Effector memory CD4-positive, alpha-beta T cell (primary cell): Measurements from ENCODE around the gene ZNF8.
"Not testable (repeated sequence)": the region's sequence is repeated elsewhere in the genome, so short reads cannot be mapped to it uniquely, and the experiment has no call there.

ENCODE experiments used
- DNase-seq, 3 donors: peaks; one replicate each; pipeline ENCODE4 v3.0.0-alpha.2; 2020
- H3K27ac ChIP-seq: 2 replicates; pipeline ENCODE4 v1.7.0; 2013; ENCODE audit warnings: mild to moderate bottlenecking, low read length, moderate library complexity; ENCODE audit not compliant: insufficient read depth, poor library complexity, severe bottlenecking
- H3K27me3 ChIP-seq: replicated peaks from 2 replicates; pipeline ENCODE4 v1.7.0; 2013; ENCODE audit warnings: mild to moderate bottlenecking, low read length; ENCODE audit not compliant: insufficient read depth, control insufficient read depth, poor library complexity, severe bottlenecking
- H3K36me3 ChIP-seq: 2 replicates; pipeline ENCODE4 v1.7.0; 2013; ENCODE audit warnings: mild to moderate bottlenecking, low read length, moderate library complexity; ENCODE audit not compliant: control insufficient read depth, insufficient read depth
- H3K4me1 ChIP-seq: 2 replicates; pipeline ENCODE4 v1.7.0; 2013; ENCODE audit warnings: low read length, mild to moderate bottlenecking; ENCODE audit not compliant: control insufficient read depth, insufficient read depth, poor library complexity, severe bottlenecking
- H3K4me3 ChIP-seq: 2 replicates; pipeline ENCODE4 v1.7.0; 2013; ENCODE audit warnings: low read length, low read depth, mild to moderate bottlenecking; ENCODE audit not compliant: insufficient read depth, poor library complexity, severe bottlenecking
- H3K9me3 ChIP-seq: 2 replicates; pipeline ENCODE4 v1.7.0; 2013; ENCODE audit warnings: mild to moderate bottlenecking, low read length, moderate library complexity; ENCODE audit not compliant: control insufficient read depth
- total RNA-seq, 3 donors: gene quantifications; one replicate each; lab custom pipeline; 2026; lab: John Stamatoyannopoulos, UW

The ZNF8 gene
- 14.4 to 19.6 (median 16.5) reads per million in 3 donors for total RNA-seq

- Histone ChIP-seq H3K4me1 (peaks cover 6% of the 10 kb centered on the region), H3K9me3 (peaks cover 7% of the 10 kb centered on the region), H3K36me3 (peaks cover 16% of the 10 kb centered on the region), H3K4me3 (peak within 1 kb of the TSS; percentile 95), H3K27me3 (no peaks in the 10 kb centered on the region), H3K27ac (peak within 1 kb of the TSS; percentile 69)
- peak; percentile 91 to 96 (median 95) for DNase-seq
Measured at GRCh38 chr19:58278541-58279041, at the start of gene ZNF8. Gene ZNF8 (plus strand): TSS chr19:58278955. CDS start chr19:58279082, 127 bp downstream.

- Histone ChIP-seq H3K36me3 (peaks cover 39% of the 10 kb centered on the region), H3K4me1 (peaks cover 8% of the 10 kb centered on the region), H3K4me3 (peak overlapping the region; percentile 88), H3K27me3 (no peaks in the 10 kb centered on the region), H3K27ac (peak overlapping the region; percentile 43), H3K9me3 (no peaks in the 10 kb centered on the region)
- no peak for DNase-seq
Measured at GRCh38 chr19:58229255-58229639, 49.5 kb upstream of the ZNF8 start.

- Histone ChIP-seq H3K9me3 (peaks cover 26% of the 10 kb centered on the region), H3K4me3 (no peak overlapping the region)
Measured at GRCh38 chr19:58237324-58237723, 41.4 kb upstream of the ZNF8 start.

GRCh38 chr19:58243351-58243750 is 35.4 kb upstream of the ZNF8 start:
- Histone ChIP-seq H3K9me3 (peaks cover 45% of the 10 kb centered on the region), H3K4me1 (no peaks in the 10 kb centered on the region), H3K27me3 (no peaks in the 10 kb centered on the region), H3K36me3 (peaks cover 75% of the 10 kb centered on the region), H3K27ac (no peak overlapping the region), H3K4me3 (no peak overlapping the region)
- no peak for DNase-seq

More at GRCh38 chr19:58237324-58237723, 41.4 kb upstream of the ZNF8 start:
- H3K27me3 ChIP-seq: no peaks in the 10 kb centered on the region
- H3K4me1 ChIP-seq: no peaks in the 10 kb centered on the region
- peaks cover 55% of the 10 kb centered on the region for H3K36me3 ChIP-seq
- no peak overlapping the region for H3K27ac ChIP-seq
- DNase-seq: no peak

GRCh38 chr19:58248886-58249285 is 29.9 kb upstream of the ZNF8 start:
- Histone ChIP-seq H3K27me3 (no peaks in the 10 kb centered on the region), H3K27ac (no peak overlapping the region), H3K9me3 (peaks cover 63% of the 10 kb centered on the region), H3K4me3 (no peak overlapping the region), H3K36me3 (peaks cover 95% of the 10 kb centered on the region), H3K4me1 (no peaks in the 10 kb centered on the region)
- DNase-seq: no peak

- peaks cover 81% of the 10 kb centered on the region for H3K36me3 ChIP-seq
- no peak for DNase-seq
- no peaks in the 10 kb centered on the region for H3K4me1 ChIP-seq
- H3K27ac ChIP-seq: no peak overlapping the region
- peaks cover 78% of the 10 kb centered on the region for H3K9me3 ChIP-seq
- no peaks in the 10 kb centered on the region for H3K27me3 ChIP-seq
- H3K4me3 ChIP-seq: no peak overlapping the region
Measured at GRCh38 chr19:58252102-58252685, 26.6 kb upstream of the ZNF8 start.

- H3K27ac ChIP-seq, DNase-seq, H3K27me3 ChIP-seq, H3K4me3 ChIP-seq, H3K4me1 ChIP-seq: not testable (repeated sequence)
- Histone ChIP-seq H3K36me3 (peaks cover 72% of the 10 kb centered on the region), H3K9me3 (peaks cover 90% of the 10 kb centered on the region)
Measured at GRCh38 chr19:58258259-58258658, 20.5 kb upstream of the ZNF8 start.

GRCh38 chr19:58261600-58261967 is 17.2 kb upstream of the ZNF8 start:
- Histone ChIP-seq H3K27me3 (no peaks in the 10 kb centered on the region), H3K4me3 (no peak overlapping the region), H3K36me3 (peaks cover 65% of the 10 kb centered on the region), H3K4me1 (no peaks in the 10 kb centered on the region), H3K9me3 (peaks cover 85% of the 10 kb centered on the region), H3K27ac (no peak overlapping the region)
- no peak for DNase-seq

- Histone ChIP-seq H3K4me1 (no peaks in the 10 kb centered on the region), H3K36me3 (peaks cover 64% of the 10 kb centered on the region), H3K9me3 (peaks cover 86% of the 10 kb centered on the region), H3K27ac (no peak overlapping the region), H3K4me3 (no peak overlapping the region), H3K27me3 (no peaks in the 10 kb centered on the region)
- DNase-seq: no peak
Measured at GRCh38 chr19:58261968-58262921, 16.5 kb upstream of the ZNF8 start.

- H3K4me3 ChIP-seq: no peak overlapping the region
- H3K36me3 ChIP-seq: peaks cover 60% of the 10 kb centered on the region
- H3K9me3 ChIP-seq: peaks cover 80% of the 10 kb centered on the region
Measured at GRCh38 chr19:58262922-58263296, 15.8 kb upstream of the ZNF8 start.

More at GRCh38 chr19:58262922-58263296, 15.8 kb upstream of the ZNF8 start:
- Histone ChIP-seq H3K27me3 (no peaks in the 10 kb centered on the region), H3K4me1 (no peaks in the 10 kb centered on the region), H3K27ac (no peak overlapping the region)
- DNase-seq: no peak
